H9 (cell line): ENCODE data around the gene APOA1. TPM values are rescaled to one million over a fixed set of nuclear protein-coding genes. Genes with fewer than 3 reads are reported as not detected.
A peak's percentile ranks its signal among the peaks of the same experiment; 100 is the strongest.

Experiments
- DNase-seq: peaks from one replicate; pipeline ENCODE4 v3.0.0-alpha.2; 2017
- H2AFZ ChIP-seq: one replicate; pipeline ENCODE4 v1.6.1; 2013; ENCODE audit warnings: mild to moderate bottlenecking, low read length, control low read depth, moderate library complexity
- H2AK5ac ChIP-seq: 2 replicates; pipeline ENCODE4 v1.6.1; 2013; ENCODE audit warnings: low read length, control low read depth, mixed read lengths; ENCODE audit not compliant: insufficient read length
- H2BK120ac ChIP-seq: one replicate; pipeline ENCODE4 v1.6.1; 2013; ENCODE audit warnings: low read depth, mild to moderate bottlenecking, low read length, control low read depth, inconsistent platforms; ENCODE audit not compliant: poor library complexity, severe bottlenecking
- H2BK12ac ChIP-seq: 2 replicates; pipeline ENCODE4 v1.6.1; 2013; ENCODE audit warnings: low read length, control low read depth, mixed read lengths, low read depth; ENCODE audit not compliant: insufficient read length
- H2BK15ac ChIP-seq: 2 replicates; pipeline ENCODE4 v1.6.1; 2013; ENCODE audit warnings: low read depth, low read length, control low read depth
- H2BK20ac ChIP-seq: one replicate; pipeline ENCODE4 v1.6.1; 2013; ENCODE audit warnings: low read depth, mild to moderate bottlenecking, low read length, control low read depth, inconsistent platforms; ENCODE audit not compliant: poor library complexity, severe bottlenecking
- H2BK5ac ChIP-seq: 2 replicates; pipeline ENCODE4 v1.6.1; 2013; ENCODE audit warnings: low read length, control low read depth, mixed read lengths; ENCODE audit not compliant: insufficient read length
- H3K14ac ChIP-seq: 2 replicates; pipeline ENCODE4 v1.6.1; 2013; ENCODE audit warnings: low read length, control low read depth; ENCODE audit not compliant: insufficient read depth
- H3K18ac ChIP-seq: 2 replicates; pipeline ENCODE4 v1.6.1; 2013; ENCODE audit warnings: low read depth, mild to moderate bottlenecking, mixed read lengths, low read length, control low read depth; ENCODE audit not compliant: insufficient read length
- H3K23ac ChIP-seq: 2 replicates; pipeline ENCODE4 v1.6.1; 2013; ENCODE audit warnings: low read length, control low read depth, mixed read lengths, low read depth; ENCODE audit not compliant: insufficient read length
- H3K23me2 ChIP-seq: 2 replicates; pipeline ENCODE4 v1.6.1; 2013; ENCODE audit warnings: low read depth, mild to moderate bottlenecking, mixed read lengths, low read length, control low read depth; ENCODE audit not compliant: insufficient read length, poor library complexity, severe bottlenecking
- H3K27ac ChIP-seq: 2 replicates; pipeline ENCODE4 v1.5.1; 2013; ENCODE audit warnings: low read length, control low read depth, mixed read lengths, low read depth; ENCODE audit not compliant: insufficient read length
- H3K27me3 ChIP-seq: 2 replicates; pipeline ENCODE4 v1.6.1; 2013; ENCODE audit warnings: low read length, control low read depth, inconsistent platforms; ENCODE audit not compliant: insufficient read depth
- H3K4ac ChIP-seq: 2 replicates; pipeline ENCODE4 v1.6.1; 2013; ENCODE audit warnings: low read depth, mild to moderate bottlenecking, control low read depth, inconsistent platforms, low read length, moderate library complexity
- H3K4me1 ChIP-seq: 2 replicates; pipeline ENCODE4 v1.6.1; 2013; ENCODE audit warnings: low read length, control low read depth, inconsistent platforms; ENCODE audit not compliant: insufficient read depth
- H3K4me2 ChIP-seq: 2 replicates; pipeline ENCODE4 v1.6.1; 2013; ENCODE audit warnings: low read length, control low read depth, mixed read lengths; ENCODE audit not compliant: insufficient read length, insufficient read depth
- H3K56ac ChIP-seq: 2 replicates; pipeline ENCODE4 v1.6.1; 2013; ENCODE audit warnings: low read depth, mild to moderate bottlenecking, mixed read lengths, low read length, control low read depth; ENCODE audit not compliant: insufficient read length
- H3K79me1 ChIP-seq: 2 replicates; pipeline ENCODE4 v1.6.1; 2013; ENCODE audit warnings: low read depth, mild to moderate bottlenecking, moderate library complexity, low read length, control low read depth, inconsistent platforms; ENCODE audit not compliant: insufficient read depth, poor library complexity, severe bottlenecking
- H3K79me2 ChIP-seq: 2 replicates; pipeline ENCODE4 v1.6.1; 2013; ENCODE audit warnings: low read length, control low read depth, inconsistent platforms; ENCODE audit not compliant: insufficient read depth
- H3K9ac ChIP-seq: 2 replicates; pipeline ENCODE4 v1.6.1; 2013; ENCODE audit warnings: low read length, control low read depth, mixed read lengths; ENCODE audit not compliant: insufficient read length; ENCODE audit errors: extremely low read depth
- H3K9me3 ChIP-seq: one replicate; pipeline ENCODE4 v1.6.1; 2013; ENCODE audit warnings: low read depth, low read length, inconsistent platforms; ENCODE audit not compliant: control insufficient read depth
- H3T11ph ChIP-seq: one replicate; pipeline ENCODE4 v1.6.1; 2013; ENCODE audit warnings: mild to moderate bottlenecking, low read length, control low read depth, inconsistent platforms
- H4K20me1 ChIP-seq: one replicate; pipeline ENCODE4 v1.6.1; 2013; ENCODE audit not compliant: control insufficient read depth, insufficient read length, insufficient read depth
- H4K5ac ChIP-seq: 2 replicates; pipeline ENCODE4 v1.6.1; 2013; ENCODE audit warnings: low read depth, mild to moderate bottlenecking, mixed read lengths, low read length, control low read depth; ENCODE audit not compliant: insufficient read length
- H4K8ac ChIP-seq: replicated peaks from 2 replicates; pipeline ENCODE4 v1.6.1; 2013; ENCODE audit warnings: low read length, control low read depth, mixed read lengths, low read depth; ENCODE audit not compliant: insufficient read length
- H4K91ac ChIP-seq: 2 replicates; pipeline ENCODE4 v1.6.1; 2013; ENCODE audit warnings: low read depth, mild to moderate bottlenecking, moderate library complexity, mixed read lengths, low read length, control low read depth; ENCODE audit not compliant: insufficient read length
- H3K27ac Mint-ChIP-seq, 3 experiments: 2 replicates in 2 of 3; 3 replicates in 1 of 3; pipeline ENCODE4 v1.8.0; 2020 to 2021; ENCODE audit warnings: mixed read lengths in 3 of 3, mild to moderate bottlenecking in 1 of 3, moderate library complexity in 1 of 3
- H3K27me3 Mint-ChIP-seq: 2 replicates; pipeline ENCODE4 v1.8.0; 2021; ENCODE audit warnings: low read depth, mild to moderate bottlenecking, moderate library complexity, mixed read lengths
- H3K36me3 Mint-ChIP-seq, 3 experiments: 2 replicates in 2 of 3; 3 replicates in 1 of 3; pipeline ENCODE4 v1.8.0; 2020 to 2021; ENCODE audit warnings: low read depth in 3 of 3, mixed read lengths in 3 of 3; ENCODE audit not compliant: insufficient read depth in 1 of 3
- H3K4me1 Mint-ChIP-seq, 2 experiments: 2 replicates each; pipeline ENCODE4 v1.8.0; 2020; ENCODE audit warnings: mixed read lengths in 2 of 2
- H3K4me3 Mint-ChIP-seq, 2 experiments: 2 replicates in 1 of 2; 3 replicates in 1 of 2; pipeline ENCODE4 v1.8.0; 2020 to 2021; ENCODE audit warnings: mild to moderate bottlenecking in 2 of 2, mixed read lengths in 2 of 2, moderate library complexity in 1 of 2
- H3K9me3 Mint-ChIP-seq, 2 experiments: 2 replicates in 1 of 2; 3 replicates in 1 of 2; pipeline ENCODE4 v1.8.0; 2020; ENCODE audit warnings: mild to moderate bottlenecking in 2 of 2, mixed read lengths in 2 of 2, moderate library complexity in 1 of 2
- CTCF ChIP-seq: fragments of 200-600 bp; sonication (generic); conservative IDR thresholded peaks from 3 replicates; pipeline ENCODE4 v1.8.0; 2021; ENCODE audit warnings: antibody characterized with exemption, mild to moderate bottlenecking
- WGBS: extraction: QIAGEN DNeasy Blood & Tissue Kit; methylation state at CpG from one replicate; pipeline ENCODE4 v1.1.7; 2013; ENCODE audit warnings: missing lambda C conversion rate, low lambda C conversion rate, mixed read lengths; ENCODE audit not compliant: insufficient read length; ENCODE audit errors: extremely low coverage; 5-methylcytosine and 5-hydroxymethylcytosine counted together
- total RNA-seq: library from RNA; stranded (reverse); gene quantifications from 2 replicates; pipeline ENCODE4 v1.2.1, GENCODE V29; 2021

The APOA1 gene
- total RNA-seq, 1 experiment from 2014 or later: 0.68 TPM

- DNase-seq: no peak
- no peak overlapping the region for H2BK120ac ChIP-seq
- H3K27me3 ChIP-seq: no peaks in the 10 kb centered on the region
- no peaks in the 10 kb centered on the region for H4K20me1 ChIP-seq
- Mint-ChIP-seq H3K27ac (peak overlapping the region in 1 of 3 experiments; percentile 69; a peak in 2 of 7 replicates), H3K36me3 (peaks cover 0 to 9% (median 1%) of the 10 kb centered on the region in 3 experiments; a peak in 3 of 7 replicates), H3K9me3 (no peaks in the 10 kb centered on the region), H3K4me3 (no peak overlapping the region), H3K27me3 (no peaks in the 10 kb centered on the region), H3K4me1 (0 out of 4 replicates have a peak, but pooled peaks cover 0 to 4% of the 10 kb centered on the region in 2 experiments)
- WGBS: no CpG with 5 or more reads among the region's 6 CpGs
- no peak overlapping the region for H4K5ac ChIP-seq
- no peak overlapping the region for H2AK5ac ChIP-seq
- H3K27ac ChIP-seq: no peak overlapping the region
- H3K18ac ChIP-seq: no peak overlapping the region
- H3K9me3 ChIP-seq: no peaks in the 10 kb centered on the region
- H2BK12ac ChIP-seq: no peak overlapping the region
- H3T11ph ChIP-seq: no peak overlapping the region
- H3K4ac ChIP-seq: no peak overlapping the region
- H2BK5ac ChIP-seq: no peak overlapping the region
- H3K79me1 ChIP-seq: no peaks in the 10 kb centered on the region
- no peak overlapping the region for H3K56ac ChIP-seq
- H3K4me1 ChIP-seq: no peaks in the 10 kb centered on the region
- no peaks in the 10 kb centered on the region for H3K79me2 ChIP-seq
- no peak overlapping the region for H3K14ac ChIP-seq
- no peak overlapping the region for H3K9ac ChIP-seq
- no peak overlapping the region for H4K91ac ChIP-seq
- H2AFZ ChIP-seq: no peak overlapping the region
- H2BK15ac ChIP-seq: no peak overlapping the region
- H3K4me2 ChIP-seq: no peak overlapping the region
- no peak overlapping the region for H4K8ac ChIP-seq
- no peaks in the 10 kb centered on the region for H3K23me2 ChIP-seq
- no peak overlapping the region for H2BK20ac ChIP-seq
- H3K23ac ChIP-seq: no peak overlapping the region
- no peak for TF ChIP-seq CTCF
Measured at GRCh38 chr11:116881143-116881542, 43.7 kb upstream of the APOA1 start.
